Gastrocnemius medialis (tissue), 4 donors: ENCODE data around the gene KCNK13. TPM values are rescaled to one million over a fixed set of nuclear protein-coding genes. Genes with fewer than 3 reads are reported as not detected.
"Not testable (repeated sequence)": the region's sequence is repeated elsewhere in the genome, so short reads cannot be mapped to it uniquely, and the experiment has no call there.

ENCODE experiments used
- ATAC-seq, 2 donors: fragments of 150-250 bp; one replicate each; pipeline ENCODE4 v1.9.1; 2016
- DNase-seq, 2 donors: peaks; one replicate each; pipeline ENCODE4 v3.0.0-alpha.2; 2019
- H3K27ac ChIP-seq, 4 donors: fragments of 200-600 bp; sonication (generic); 1 replicate in 1 of 4; 2 replicates in 3 of 4; pipeline ENCODE4 v1.5.1; 2016 to 2018; ENCODE audit warnings: mild to moderate bottlenecking in 2 of 4, moderate library complexity in 1 of 4
- H3K27me3 ChIP-seq, 3 donors: fragments of 200-600 bp; sonication (generic) in 2 of 3; 1 replicate in 1 of 3; 2 replicates in 2 of 3; pipeline versions ENCODE4 v1.5.1 to v1.6.0; 2016 to 2019; ENCODE audit warnings: mild to moderate bottlenecking in 1 of 3, moderate library complexity in 1 of 3
- H3K36me3 ChIP-seq, 2 donors: fragments of 200-600 bp; sonication (generic) in 1 of 2; one replicate each; pipeline ENCODE4 v1.5.1; 2017 to 2018
- H3K4me1 ChIP-seq, 2 donors: fragments of 200-600 bp; sonication (generic) in 1 of 2; one replicate each; pipeline ENCODE4 v1.5.1; 2016 to 2017; ENCODE audit warnings: mild to moderate bottlenecking in 2 of 2
- H3K4me3 ChIP-seq, 4 donors: fragments of 200-600 bp; sonication (generic) in 3 of 4; 1 replicate in 1 of 4; 2 replicates in 3 of 4; pipeline ENCODE4 v1.5.1; 2016 to 2019; ENCODE audit warnings: mild to moderate bottlenecking in 2 of 4
- H3K9me3 ChIP-seq, 3 donors: fragments of 200-600 bp; sonication (generic) in 2 of 3; 1 replicate in 1 of 3; 2 replicates in 2 of 3; pipeline ENCODE4 v1.5.1; 2016 to 2019
- CTCF ChIP-seq, 5 experiments: fragments of 450-650 bp in 3 of 5; fragments of 200-600 bp in 2 of 5; sonication (generic) in 2 of 5; IDR thresholded peaks in 4 of 5; conservative IDR thresholded peaks in 1 of 5; 1 replicate in 4 of 5; 2 replicates in 1 of 5; pipeline ENCODE4 v1.5.1; 2016 to 2019; ENCODE audit warnings: antibody characterized with exemption in 5 of 5, mild to moderate bottlenecking in 3 of 5, moderate library complexity in 3 of 5
- POLR2A ChIP-seq, 2 donors: fragments of 450-650 bp; IDR thresholded peaks; one replicate each; pipeline ENCODE4 v1.6.1; 2017; ENCODE audit warnings: antibody characterized with exemption in 2 of 2, mild to moderate bottlenecking in 2 of 2, moderate library complexity in 2 of 2
- in situ Hi-C, 4 donors: fragments of 200-750 bp; cut with MboI; loops; one replicate each; pipeline versions ENCODE4 v1.15.0 to v1.8.0; 2017; ENCODE audit warnings: low sequenced_read_pairs in 4 of 4
- intact Hi-C: fragments of 100-400 bp; cut with DNase I; formaldehyde crosslinking; loops from one replicate; pipeline ENCODE4 v1.15.1; 2023; ENCODE audit warnings: low total_unique reads
- total RNA-seq, 4 donors: library from RNA; depleted of rRNA; stranded (reverse); fragments of >200 nt; gene quantifications; one replicate each; pipeline versions ENCODE4 v1.1.0 to v1.2.3, GENCODE V29; 2016

Gene KCNK13
- total RNA-seq, 4 donors from 2014 or later: not detected

- no peak for ATAC-seq
- intact Hi-C loops (no loop called here), in situ Hi-C loops (loop anchor here in 1 of 4 donors (25.0 kb wide), 1 partner anchor 1192 kb away; no protein-coding TSS in a partner anchor)
- no peak for DNase-seq
- Histone ChIP-seq H3K4me3 (no peak overlapping the region), H3K4me1 (no peaks in the 10 kb centered on the region), H3K27me3 (no peaks in the 10 kb centered on the region), H3K9me3 (no peaks in the 10 kb centered on the region), H3K36me3 (no peaks in the 10 kb centered on the region), H3K27ac (no peak overlapping the region)
- TF ChIP-seq CTCF (IDR thresholded peaks at IDR 0.05 in 4 of 5, conservative IDR thresholded peaks at IDR 0.05 in 1 of 5): no peak
- TF ChIP-seq POLR2A (IDR thresholded peaks at IDR 0.05): no peak
Observed at GRCh38 chr14:90204516-90204915, 142.7 kb downstream of the KCNK13 start.

- Histone ChIP-seq H3K36me3 (no peaks in the 10 kb centered on the region), H3K9me3 (no peaks in the 10 kb centered on the region), H3K27ac (no peak overlapping the region), H3K4me3 (no peak overlapping the region), H3K27me3 (no peaks in the 10 kb centered on the region), H3K4me1 (no peaks in the 10 kb centered on the region)
- intact Hi-C loops: no loop called here
- DNase-seq (no peak), ATAC-seq (no peak)
- TF ChIP-seq CTCF (IDR thresholded peaks at IDR 0.05 in 4 of 5, conservative IDR thresholded peaks at IDR 0.05 in 1 of 5) (no peak), POLR2A (IDR thresholded peaks at IDR 0.05) (no peak)
- in situ Hi-C loops: loop anchor here in 1 of 4 donors (25.0 kb wide), 1 partner anchor 1201 kb away; no protein-coding TSS in a partner anchor
Observed at GRCh38 chr14:90213099-90213748, 151.4 kb downstream of the KCNK13 start.

- Histone ChIP-seq H3K36me3 (no peaks in the 10 kb centered on the region), H3K27me3 (no peaks in the 10 kb centered on the region), H3K9me3 (no peaks in the 10 kb centered on the region), H3K4me1 (no peaks in the 10 kb centered on the region), H3K27ac (no peak overlapping the region), H3K4me3 (no peak overlapping the region)
- in situ Hi-C loops: loop anchor here in 1 of 4 donors (25.0 kb wide), 1 partner anchor 241 kb away; no protein-coding TSS in a partner anchor
- ATAC-seq: no peak
- DNase-seq: no peak
- TF ChIP-seq CTCF (IDR thresholded peaks at IDR 0.05 in 4 of 5, conservative IDR thresholded peaks at IDR 0.05 in 1 of 5) (no peak), POLR2A (IDR thresholded peaks at IDR 0.05) (no peak)
- intact Hi-C loops: no loop called here
Observed at GRCh38 chr14:90228478-90228877, 166.7 kb downstream of the KCNK13 start.

GRCh38 chr14:90229942-90230341 is 168.1 kb downstream of the KCNK13 start:
- H3K27ac ChIP-seq, intact Hi-C loops, DNase-seq, ATAC-seq, H3K36me3 ChIP-seq, H3K4me3 ChIP-seq, H3K4me1 ChIP-seq, H3K9me3 ChIP-seq, H3K27me3 ChIP-seq: not testable (repeated sequence)
- in situ Hi-C loops: loop anchor here in 1 of 4 donors (25.0 kb wide), 1 partner anchor 243 kb away; no protein-coding TSS in a partner anchor

Other genes with a start within 250 kb of the KCNK13 start
- 1 to 10 TPM in 3 of 4 donors, under 1 TPM in 1; 0.69 to 1.6 (median 1.6) TPM for gene EFCAB11, start 107.3 kb upstream of the KCNK13 start, total RNA-seq
- gene TDP1, start 106.1 kb upstream of the KCNK13 start, total RNA-seq: 1 to 10 TPM; 2.0 to 5.0 (median 3.8) TPM
- 100 to 1,000 TPM; 374 to 642 (median 528) TPM for gene PSMC1, start 194.6 kb downstream of the KCNK13 start, total RNA-seq